Measurements from ENCODE around the gene SLC24A3.

Gene SLC24A3

DNA sequence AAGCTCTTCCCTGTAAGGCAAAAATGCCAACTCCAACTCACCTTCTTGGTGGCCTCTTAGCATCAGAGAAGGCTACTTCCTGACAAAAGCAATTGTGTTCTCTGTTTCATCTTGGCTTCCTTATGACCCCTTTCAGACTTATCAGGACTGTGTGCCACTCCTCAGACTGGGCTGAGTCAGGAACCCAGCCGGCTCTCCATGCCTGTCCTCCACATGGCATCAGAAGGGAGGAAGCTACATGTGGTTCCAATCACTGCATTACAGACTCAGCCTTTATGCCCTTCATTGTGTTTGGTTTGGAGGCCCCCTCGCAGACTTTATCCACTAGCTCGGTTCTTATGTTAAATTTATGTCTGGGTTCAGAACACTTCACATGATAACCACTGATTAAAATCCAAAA, 142.5 kb downstream of the SLC24A3 start:
- DNase-seq (ENCODE audit: low read depth, low spot score) = no peak
- Histone ChIP-seq H3K9me3 (ENCODE audit: low read depth, low read length) (no peaks in the 10 kb centered on the region), H3K9ac (ENCODE audit: insufficient read length) (no peak overlapping the region), H3K36me3 (ENCODE audit: insufficient read depth, low read length) (no peaks in the 10 kb centered on the region), H3K4me3 (0 out of 2 replicates have a peak overlapping the region, but pooled peaks have one; percentile 21), H3K27ac (peak overlapping the region; percentile 55; the same call in 1 of the 2 replicates)
- no peak for TF ChIP-seq POLR2AphosphoS5 (IDR thresholded peaks at IDR 0.05; ENCODE audit: borderline replicate concordance, low read depth, low read length)

GRCh38 chr20:19361790-19362189, 149.3 kb downstream of the SLC24A3 start:
- TF ChIP-seq POLR2AphosphoS5 (IDR thresholded peaks at IDR 0.05; ENCODE audit: borderline replicate concordance, low read depth, low read length) = no peak
- no peak for TF ChIP-seq EZH2 (IDR thresholded peaks at IDR 0.05)
- no peak for TF ChIP-seq FOXP2 (optimal IDR thresholded peaks at IDR 0.05; ENCODE audit: control extremely low read depth, extremely low read length, insufficient read depth)
- Histone ChIP-seq H3K9ac (ENCODE audit: insufficient read length) (no peak overlapping the region), H3K27ac (peak overlapping the region; percentile 36; the same call in 1 of the 2 replicates), H3K9me3 (ENCODE audit: low read depth, low read length) (no peaks in the 10 kb centered on the region), H3K4me3 (peak overlapping the region; percentile 36; the same call in 1 of the 2 replicates), H3K36me3 (ENCODE audit: insufficient read depth, low read length) (no peaks in the 10 kb centered on the region)
- DNase-seq (ENCODE audit: low read depth, low spot score) = no peak

DNA sequence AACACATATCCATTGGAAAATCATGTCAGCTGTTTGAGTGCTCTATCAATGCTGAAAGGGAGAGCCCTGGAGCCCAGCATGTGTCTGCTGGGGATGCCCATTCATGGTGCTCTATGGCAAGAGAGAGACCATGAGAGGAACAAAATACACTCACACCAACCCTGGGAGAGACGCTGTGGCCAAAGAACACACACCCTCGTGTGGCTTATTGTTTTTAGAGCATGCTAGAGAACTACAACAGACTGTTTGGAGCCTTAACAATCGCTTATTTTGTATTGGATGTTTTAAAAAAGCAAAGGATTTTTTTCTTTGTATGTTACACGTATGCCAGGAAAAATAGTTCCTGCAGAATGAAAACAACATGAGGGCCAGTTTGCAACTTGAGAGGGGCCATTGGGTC, 151.0 kb downstream of the SLC24A3 start:
- no peak for DNase-seq (ENCODE audit: low read depth, low spot score)
- Histone ChIP-seq H3K9me3 (ENCODE audit: low read depth, low read length) (no peaks in the 10 kb centered on the region), H3K36me3 (ENCODE audit: insufficient read depth, low read length) (no peaks in the 10 kb centered on the region), H3K27ac (no peak overlapping the region), H3K9ac (ENCODE audit: insufficient read length) (no peak overlapping the region), H3K4me3 (no peak overlapping the region)
- no peak for TF ChIP-seq FOXP2 (optimal IDR thresholded peaks at IDR 0.05; ENCODE audit: control extremely low read depth, extremely low read length, insufficient read depth)
- no peak for TF ChIP-seq POLR2AphosphoS5 (IDR thresholded peaks at IDR 0.05; ENCODE audit: borderline replicate concordance, low read depth, low read length)
- TF ChIP-seq EZH2 (IDR thresholded peaks at IDR 0.05) = no peak

DNA sequence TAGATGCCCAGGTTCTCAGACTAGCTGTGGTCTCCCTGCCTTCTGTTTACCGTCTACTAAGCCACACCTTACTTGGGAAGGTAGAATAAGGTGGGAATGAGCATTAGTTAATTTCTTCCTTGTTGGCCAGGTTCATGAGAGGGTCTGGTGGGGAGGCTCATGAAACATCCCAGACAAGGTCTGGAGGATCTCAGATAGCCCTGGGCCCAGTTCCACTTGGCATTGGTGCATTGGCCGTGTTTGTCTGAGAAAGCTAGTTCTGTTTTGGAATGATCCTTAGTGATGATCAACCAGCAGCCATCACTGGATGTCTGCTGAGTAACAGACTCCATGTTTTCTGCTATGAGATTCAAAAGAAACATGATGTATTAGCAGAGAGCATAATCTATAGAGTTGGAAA, 155.1 kb downstream of the SLC24A3 start:
- Histone ChIP-seq H3K36me3 (ENCODE audit: insufficient read depth, low read length) (no peaks in the 10 kb centered on the region), H3K9ac (ENCODE audit: insufficient read length) (no peak overlapping the region), H3K27ac (no peak overlapping the region), H3K4me3 (no peak overlapping the region), H3K9me3 (ENCODE audit: low read depth, low read length) (no peaks in the 10 kb centered on the region)
- no peak for TF ChIP-seq EZH2 (IDR thresholded peaks at IDR 0.05)
- no peak for DNase-seq (ENCODE audit: low read depth, low spot score)

GRCh38 chr20:19368351-19368750, 155.9 kb downstream of the SLC24A3 start:
- TF ChIP-seq EZH2 (IDR thresholded peaks at IDR 0.05) (no peak), POLR2AphosphoS5 (IDR thresholded peaks at IDR 0.05; ENCODE audit: borderline replicate concordance, low read depth, low read length) (no peak), FOXP2 (optimal IDR thresholded peaks at IDR 0.05; ENCODE audit: control extremely low read depth, extremely low read length, insufficient read depth) (no peak)
- Histone ChIP-seq H3K9me3 (ENCODE audit: low read depth, low read length) (no peaks in the 10 kb centered on the region), H3K27ac (no peak overlapping the region), H3K9ac (ENCODE audit: insufficient read length) (no peak overlapping the region), H3K4me3 (no peak overlapping the region), H3K36me3 (ENCODE audit: insufficient read depth, low read length) (no peaks in the 10 kb centered on the region)
- DNase-seq (ENCODE audit: low read depth, low spot score) = no peak

- H3K9me3 ChIP-seq (ENCODE audit: low read depth, low read length) = no peaks in the 10 kb centered on the region
- DNase-seq (ENCODE audit: low read depth, low spot score) = no peak
These were observed 157.9 kb downstream of the SLC24A3 start for GRCh38 chr20:19370076-19371075.

DNA sequence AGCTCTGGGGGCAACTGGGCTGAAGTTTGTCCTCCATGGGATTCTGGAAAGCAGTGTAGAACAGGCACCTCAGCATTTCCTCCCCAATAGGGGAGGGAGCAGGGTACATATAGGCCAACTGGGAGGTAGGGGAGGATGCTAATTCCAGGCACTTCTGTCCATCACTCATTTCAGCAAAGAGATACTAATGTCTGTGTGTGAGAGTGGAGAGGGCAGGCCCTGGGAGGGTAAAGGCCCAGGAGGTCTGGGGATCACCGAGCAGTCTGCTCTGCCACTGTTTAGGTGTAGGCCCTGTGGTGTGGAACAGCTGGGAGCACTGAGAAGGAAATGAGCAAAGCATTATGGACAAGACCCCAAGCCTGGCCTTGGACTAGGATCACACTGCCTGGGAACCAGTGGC, 158.7 kb downstream of the SLC24A3 start:
- Histone ChIP-seq H3K4me3 (no peak overlapping the region), H3K9ac (ENCODE audit: insufficient read length) (no peak overlapping the region), H3K27ac (no peak overlapping the region), H3K36me3 (ENCODE audit: insufficient read depth, low read length) (no peaks in the 10 kb centered on the region), H3K9me3 (ENCODE audit: low read depth, low read length) (no peaks in the 10 kb centered on the region)
- TF ChIP-seq POLR2AphosphoS5 (IDR thresholded peaks at IDR 0.05; ENCODE audit: borderline replicate concordance, low read depth, low read length) = no peak
- TF ChIP-seq EZH2 (IDR thresholded peaks at IDR 0.05) = no peak
- TF ChIP-seq FOXP2 (optimal IDR thresholded peaks at IDR 0.05; ENCODE audit: control extremely low read depth, extremely low read length, insufficient read depth) = no peak
- DNase-seq (ENCODE audit: low read depth, low spot score) = no peak

More at GRCh38 chr20:19370076-19371075, 157.9 kb downstream of the SLC24A3 start:
- no peak overlapping the region for H3K9ac ChIP-seq (ENCODE audit: insufficient read length)
- 0 out of 2 replicates have a peak overlapping the region, but pooled peaks have one; percentile 17 for H3K27ac ChIP-seq
- TF ChIP-seq FOXP2 (optimal IDR thresholded peaks at IDR 0.05; ENCODE audit: control extremely low read depth, extremely low read length, insufficient read depth) = no peak
- no peak for TF ChIP-seq EZH2 (IDR thresholded peaks at IDR 0.05)
- TF ChIP-seq POLR2AphosphoS5 (IDR thresholded peaks at IDR 0.05; ENCODE audit: borderline replicate concordance, low read depth, low read length) = no peak
- H3K4me3 ChIP-seq = no peak overlapping the region
- H3K36me3 ChIP-seq (ENCODE audit: insufficient read depth, low read length) = no peaks in the 10 kb centered on the region

GRCh38 chr20:19374216-19374615, 161.8 kb downstream of the SLC24A3 start:
- Histone ChIP-seq H3K4me3 (no peak overlapping the region), H3K9ac (ENCODE audit: insufficient read length) (no peak overlapping the region), H3K9me3 (ENCODE audit: low read depth, low read length) (no peaks in the 10 kb centered on the region), H3K27ac (no peak overlapping the region), H3K36me3 (ENCODE audit: insufficient read depth, low read length) (no peaks in the 10 kb centered on the region)
- no peak for TF ChIP-seq FOXP2 (optimal IDR thresholded peaks at IDR 0.05; ENCODE audit: control extremely low read depth, extremely low read length, insufficient read depth)
- DNase-seq (ENCODE audit: low read depth, low spot score) = no peak

GRCh38 chr20:19375395-19375794, 163.0 kb downstream of the SLC24A3 start:
- Histone ChIP-seq H3K9ac (ENCODE audit: insufficient read length) (no peak overlapping the region), H3K36me3 (ENCODE audit: insufficient read depth, low read length) (no peaks in the 10 kb centered on the region), H3K4me3 (no peak overlapping the region), H3K27ac (no peak overlapping the region), H3K9me3 (ENCODE audit: low read depth, low read length) (no peaks in the 10 kb centered on the region)
- DNase-seq (ENCODE audit: low read depth, low spot score) = no peak
- no peak for TF ChIP-seq POLR2AphosphoS5 (IDR thresholded peaks at IDR 0.05; ENCODE audit: borderline replicate concordance, low read depth, low read length)
- no peak for TF ChIP-seq FOXP2 (optimal IDR thresholded peaks at IDR 0.05; ENCODE audit: control extremely low read depth, extremely low read length, insufficient read depth)
- no peak for TF ChIP-seq EZH2 (IDR thresholded peaks at IDR 0.05)
